Caco-2 (cell line): ENCODE results near the gene OTOGL. TPM values are rescaled to one million over a fixed set of nuclear protein-coding genes. Genes with fewer than 3 reads are reported as not detected.

ENCODE experiments used
- BruUV-seq: library from RNA; stranded (reverse); fragments of 400-500 nt; replicated peaks from 2 replicates; lab custom pipeline; 2021; lab: Mats Ljungman, UMichigan
- CTCF ChIA-PET: fragments of 300-600 bp; sonication (Branson Sonifier 250); formaldehyde crosslinking; loops from one replicate; lab custom pipeline; 2022; ENCODE audit warnings: antibody characterized with exemption; lab: Charles Lee
- POLR2A ChIA-PET: fragments of 300-600 bp; sonication (Branson Sonifier 250); formaldehyde crosslinking; loops from one replicate; lab custom pipeline; 2022; ENCODE audit warnings: antibody characterized with exemption; lab: Charles Lee
- DNase-seq, 2 experiments: peaks; one replicate each; pipeline versions ENCODE4 v3.0.0 to v3.0.0-alpha.2; 2020 to 2022
- H3K27me3 ChIP-seq: replicated peaks from 2 replicates; pipeline ENCODE4 v1.6.0; 2011; ENCODE audit warnings: low read length; ENCODE audit not compliant: control insufficient read depth, insufficient read depth
- H3K36me3 ChIP-seq: 2 replicates; pipeline ENCODE4 v1.5.1; 2011; ENCODE audit warnings: low read length; ENCODE audit not compliant: control insufficient read depth, insufficient read depth
- H3K4me1 ChIP-seq: fragments of 250-450 bp; sonication (Bioruptor Pico); 2 replicates; pipeline ENCODE4 v1.5.1; 2020; ENCODE audit warnings: mild to moderate bottlenecking
- H3K4me3 ChIP-seq: 2 replicates; pipeline ENCODE4 v1.5.1; 2011; ENCODE audit warnings: low read depth, mild to moderate bottlenecking, control low read depth, low read length
- H3K9me3 ChIP-seq: fragments of 250-450 bp; sonication (Bioruptor Pico); 2 replicates; pipeline ENCODE4 v1.5.1; 2020; ENCODE audit warnings: mild to moderate bottlenecking, moderate library complexity
- H3K27ac Mint-ChIP-seq: one replicate; pipeline ENCODE4 v1.8.0; 2022; ENCODE audit warnings: mixed read lengths; ENCODE audit not compliant: unreplicated experiment
- H3K27me3 Mint-ChIP-seq: one replicate; pipeline ENCODE4 v1.8.0; 2022; ENCODE audit warnings: mixed read lengths; ENCODE audit not compliant: insufficient read depth, unreplicated experiment
- H3K36me3 Mint-ChIP-seq: one replicate; pipeline ENCODE4 v1.8.0; 2022; ENCODE audit warnings: mild to moderate bottlenecking, mixed read lengths; ENCODE audit not compliant: insufficient read depth, unreplicated experiment
- H3K4me1 Mint-ChIP-seq: one replicate; pipeline ENCODE4 v1.8.0; 2022; ENCODE audit warnings: low read depth, mixed read lengths; ENCODE audit not compliant: unreplicated experiment
- H3K4me3 Mint-ChIP-seq: one replicate; pipeline ENCODE4 v1.8.0; 2022; ENCODE audit warnings: mild to moderate bottlenecking, moderate library complexity, mixed read lengths; ENCODE audit not compliant: unreplicated experiment
- H3K9me3 Mint-ChIP-seq: one replicate; pipeline ENCODE4 v1.8.0; 2022; ENCODE audit warnings: mixed read lengths; ENCODE audit not compliant: unreplicated experiment
- CTCF ChIP-seq, 2 experiments: fragments of 200-600 bp in 1 of 2; IDR thresholded peaks; 1 replicate in 1 of 2; 2 replicates in 1 of 2; pipeline versions ENCODE4 v1.5.1 to v1.8.0; 2011 to 2022; ENCODE audit warnings: antibody characterized with exemption in 1 of 2, control low read depth in 1 of 2, inconsistent platforms in 1 of 2, low read depth in 1 of 2, low read length in 1 of 2, mild to moderate bottlenecking in 1 of 2, moderate library complexity in 1 of 2; ENCODE audit not compliant: insufficient read depth in 1 of 2, severe bottlenecking in 1 of 2, unreplicated experiment in 1 of 2
- intact Hi-C: fragments of 100-400 bp; cut with micrococcal nuclease; formaldehyde crosslinking; loops from one replicate; pipeline ENCODE4 v1.10.0; 2022; ENCODE audit not compliant: unreplicated experiment
- total RNA-seq: library from RNA; stranded (reverse); gene quantifications from 2 replicates; pipeline ENCODE4 v1.2.3, GENCODE V29; 2022

Gene OTOGL
- total RNA-seq, 1 experiment from 2014 or later = 0.39 TPM

DNA sequence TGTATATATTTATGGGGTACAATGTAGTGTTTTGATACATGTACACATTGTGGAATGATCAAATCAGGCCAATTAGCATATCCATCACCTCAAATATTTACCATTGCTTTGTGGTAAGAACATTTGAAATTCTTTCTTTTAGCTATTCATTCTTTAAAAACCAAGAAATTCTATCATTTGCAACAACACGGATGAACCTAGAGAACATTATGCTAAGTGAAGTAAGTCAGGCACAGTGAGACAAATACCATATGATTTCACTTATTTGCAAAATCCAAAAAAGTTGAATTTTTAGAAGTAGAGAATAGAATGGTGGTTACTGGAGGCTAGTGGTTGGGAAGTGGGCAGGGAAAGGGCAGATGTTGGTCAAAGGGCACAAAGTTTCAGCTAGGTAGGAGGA lies 215.4 kb downstream of the OTOGL start:
- H3K36me3 ChIP-seq = no peaks in the 10 kb centered on the region
- intact Hi-C loops = no loop called here
- no peaks in the 10 kb centered on the region for H3K9me3 ChIP-seq
- Mint-ChIP-seq H3K9me3 (no peaks in the 10 kb centered on the region), H3K27ac (no peak overlapping the region), H3K27me3 (peaks cover 3% of the 10 kb centered on the region), H3K36me3 (no peaks in the 10 kb centered on the region), H3K4me1 (no peaks in the 10 kb centered on the region), H3K4me3 (no peak overlapping the region)
- BruUV-seq = no TSS peak
- no peak for TF ChIP-seq CTCF (IDR thresholded peaks at IDR 0.05; ENCODE audit: insufficient read depth in 1 of 2, low read depth in 1 of 2, low read length in 1 of 2, severe bottlenecking in 1 of 2, unreplicated experiment in 1 of 2)
- DNase-seq = no peak
- H3K4me3 ChIP-seq = no peak overlapping the region
- H3K27me3 ChIP-seq = no peaks in the 10 kb centered on the region
- POLR2A ChIA-PET = no interaction called here
- CTCF ChIA-PET = no interaction called here
- no peaks in the 10 kb centered on the region for H3K4me1 ChIP-seq

- no TSS peak for BruUV-seq
- Mint-ChIP-seq H3K27ac (no peak overlapping the region), H3K9me3 (no peaks in the 10 kb centered on the region), H3K4me1 (no peaks in the 10 kb centered on the region), H3K4me3 (no peak overlapping the region), H3K36me3 (no peaks in the 10 kb centered on the region), H3K27me3 (no peaks in the 10 kb centered on the region)
- H3K36me3 ChIP-seq = no peaks in the 10 kb centered on the region
- no peak overlapping the region for H3K4me3 ChIP-seq
- ChIA-PET POLR2A (no interaction called here), CTCF (no interaction called here)
- H3K4me1 ChIP-seq = peaks cover 3% of the 10 kb centered on the region; the same call in 1 of the 2 replicates
- intact Hi-C loops = no loop called here
- H3K27me3 ChIP-seq = no peaks in the 10 kb centered on the region
- H3K9me3 ChIP-seq = no peaks in the 10 kb centered on the region
- no peak for DNase-seq
- TF ChIP-seq CTCF (IDR thresholded peaks at IDR 0.05; ENCODE audit: insufficient read depth in 1 of 2, low read depth in 1 of 2, low read length in 1 of 2, severe bottlenecking in 1 of 2, unreplicated experiment in 1 of 2) = no peak
Observed at GRCh38 chr12:80316222-80316621, 216.9 kb downstream of the OTOGL start.

- ChIA-PET CTCF (no interaction called here), POLR2A (interaction anchor here (0.5 kb wide), 1 partner anchor 49 kb away, joined by 3 read pairs; no protein-coding TSS in a partner anchor)
- H3K36me3 ChIP-seq = no peaks in the 10 kb centered on the region
- intact Hi-C loops = no loop called here
- H3K36me3 Mint-ChIP-seq = no peaks in the 10 kb centered on the region
- no peak overlapping the region for H3K4me3 Mint-ChIP-seq
- no peaks in the 10 kb centered on the region for H3K9me3 ChIP-seq
- H3K4me1 Mint-ChIP-seq = peaks cover 7% of the 10 kb centered on the region
- no peak overlapping the region for H3K27ac Mint-ChIP-seq
- no peak overlapping the region for H3K4me3 ChIP-seq
- no TSS peak for BruUV-seq
- no peaks in the 10 kb centered on the region for H3K9me3 Mint-ChIP-seq
- no peaks in the 10 kb centered on the region for H3K27me3 ChIP-seq
- no peaks in the 10 kb centered on the region for H3K27me3 Mint-ChIP-seq
- DNase-seq = no peak
- H3K4me1 ChIP-seq = peaks cover 14% of the 10 kb centered on the region
- no peak for TF ChIP-seq CTCF (IDR thresholded peaks at IDR 0.05; ENCODE audit: insufficient read depth in 1 of 2, low read depth in 1 of 2, low read length in 1 of 2, severe bottlenecking in 1 of 2, unreplicated experiment in 1 of 2)
Observed at GRCh38 chr12:80317307-80317706, 218.0 kb downstream of the OTOGL start.
